GM10266 (cell line): Measurements from ENCODE around the gene TTC7B.

Source experiments
- DNase-seq: peaks from one replicate; pipeline ENCODE4 v3.0.0; 2012; ENCODE audit errors: extremely low spot score
- TF ChIP-seq, protein P1 (sequence below): IDR thresholded peaks from 2 replicates; pipeline ENCODE4 v1.5.1; 2012; ENCODE audit warnings: mild to moderate bottlenecking, low read depth; ENCODE audit not compliant: control insufficient read depth, insufficient read depth; ENCODE audit errors: missing control alignments

TTC7B gene

DNA sequence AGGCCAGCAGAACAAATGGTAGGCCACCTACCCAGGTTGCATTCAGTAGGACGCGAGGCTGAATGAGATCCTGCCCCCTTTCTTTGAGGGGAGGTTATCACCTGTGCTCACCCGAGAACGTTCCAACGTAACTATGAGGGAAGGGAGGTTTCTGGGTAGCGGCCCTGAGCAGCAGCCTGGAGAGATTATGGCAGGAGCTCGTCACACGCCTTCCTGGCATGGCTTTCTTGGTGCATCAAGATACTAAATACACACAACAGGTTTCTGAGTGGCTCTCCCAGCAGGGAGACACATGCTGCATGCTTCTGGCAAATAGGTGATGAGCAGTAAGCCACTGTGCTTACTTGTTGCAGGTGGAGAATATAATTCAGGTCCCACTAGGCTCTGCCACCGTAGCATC is 271.7 kb downstream of the TTC7B start:
- TF ChIP-seq, protein P1, sequence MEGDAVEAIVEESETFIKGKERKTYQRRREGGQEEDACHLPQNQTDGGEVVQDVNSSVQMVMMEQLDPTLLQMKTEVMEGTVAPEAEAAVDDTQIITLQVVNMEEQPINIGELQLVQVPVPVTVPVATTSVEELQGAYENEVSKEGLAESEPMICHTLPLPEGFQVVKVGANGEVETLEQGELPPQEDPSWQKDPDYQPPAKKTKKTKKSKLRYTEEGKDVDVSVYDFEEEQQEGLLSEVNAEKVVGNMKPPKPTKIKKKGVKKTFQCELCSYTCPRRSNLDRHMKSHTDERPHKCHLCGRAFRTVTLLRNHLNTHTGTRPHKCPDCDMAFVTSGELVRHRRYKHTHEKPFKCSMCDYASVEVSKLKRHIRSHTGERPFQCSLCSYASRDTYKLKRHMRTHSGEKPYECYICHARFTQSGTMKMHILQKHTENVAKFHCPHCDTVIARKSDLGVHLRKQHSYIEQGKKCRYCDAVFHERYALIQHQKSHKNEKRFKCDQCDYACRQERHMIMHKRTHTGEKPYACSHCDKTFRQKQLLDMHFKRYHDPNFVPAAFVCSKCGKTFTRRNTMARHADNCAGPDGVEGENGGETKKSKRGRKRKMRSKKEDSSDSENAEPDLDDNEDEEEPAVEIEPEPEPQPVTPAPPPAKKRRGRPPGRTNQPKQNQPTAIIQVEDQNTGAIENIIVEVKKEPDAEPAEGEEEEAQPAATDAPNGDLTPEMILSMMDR = no peak
- DNase-seq = no peak

- TF ChIP-seq, protein P1 = no peak
- no peak for DNase-seq
Measured at GRCh38 chr14:90543876-90544275, 272.4 kb downstream of the TTC7B start.

DNA sequence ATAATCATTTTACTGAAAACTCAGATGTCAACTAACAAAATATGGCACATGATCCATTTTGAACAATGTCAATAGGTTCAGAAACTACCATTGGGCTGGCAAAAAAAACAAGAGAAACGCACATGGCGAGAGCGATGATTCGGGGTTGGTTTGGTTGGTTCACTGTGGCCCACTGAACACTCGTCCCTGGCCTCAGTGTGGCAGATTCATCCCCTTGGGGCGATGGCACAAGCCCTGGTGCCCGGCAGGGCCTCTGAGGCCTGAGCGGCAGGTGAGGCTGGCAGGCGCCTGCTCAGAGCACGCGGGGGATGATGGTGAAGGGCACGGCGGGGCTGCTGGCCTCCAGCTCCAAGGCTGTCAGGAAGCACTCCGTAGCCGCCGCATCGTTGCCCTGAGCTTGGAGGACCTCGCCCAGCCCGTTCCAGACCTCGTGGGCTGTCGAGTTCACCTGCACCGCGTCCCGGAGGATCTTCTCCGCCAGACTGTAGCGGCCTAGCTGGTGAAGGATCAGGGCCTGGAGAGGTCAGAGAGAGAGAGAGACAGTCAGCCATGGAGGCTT is 275.1 kb downstream of the TTC7B start:
- TF ChIP-seq, protein P1 = no peak
- DNase-seq = no peak

- TF ChIP-seq, protein P1 = no peak
- no peak for DNase-seq
Measured at GRCh38 chr14:90540437-90540836, 275.8 kb downstream of the TTC7B start.

DNA sequence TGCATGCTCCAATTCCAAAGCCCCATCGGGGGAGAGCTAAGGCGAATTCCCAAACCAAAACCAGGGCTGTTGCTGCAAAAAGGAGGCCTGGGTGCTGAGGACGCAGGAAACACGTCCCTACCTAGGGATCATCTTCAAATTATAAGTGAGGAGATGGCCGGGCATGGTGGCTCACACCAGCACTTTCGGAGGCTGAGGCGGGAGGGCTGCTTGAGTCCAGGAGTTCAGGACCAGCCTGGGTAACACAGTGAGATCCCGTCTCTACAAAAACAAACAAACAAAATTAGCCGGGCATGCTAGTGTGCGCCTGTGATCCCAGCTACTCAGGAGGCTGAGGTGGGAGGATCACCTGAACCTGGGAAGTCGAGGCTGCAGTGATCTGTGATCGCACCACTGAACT is 276.2 kb downstream of the TTC7B start:
- DNase-seq = no peak
- TF ChIP-seq, protein P1 = no peak

DNA sequence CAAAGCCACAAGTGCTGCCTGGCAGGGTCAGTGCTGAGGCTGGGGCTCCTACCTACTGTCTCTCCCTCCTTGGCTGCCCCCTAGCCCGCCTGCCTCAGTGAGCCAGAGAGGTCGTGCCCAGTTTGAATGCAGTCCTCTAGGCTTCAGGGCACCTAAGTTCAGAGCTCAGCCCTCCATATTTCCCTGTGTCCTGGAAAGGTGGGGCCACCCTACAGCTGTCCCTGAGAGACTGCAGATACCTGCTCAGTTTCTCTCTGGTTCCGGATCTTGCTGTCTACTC is 276.8 kb downstream of the TTC7B start:
- TF ChIP-seq, protein P1 = no peak
- no peak for DNase-seq

DNA sequence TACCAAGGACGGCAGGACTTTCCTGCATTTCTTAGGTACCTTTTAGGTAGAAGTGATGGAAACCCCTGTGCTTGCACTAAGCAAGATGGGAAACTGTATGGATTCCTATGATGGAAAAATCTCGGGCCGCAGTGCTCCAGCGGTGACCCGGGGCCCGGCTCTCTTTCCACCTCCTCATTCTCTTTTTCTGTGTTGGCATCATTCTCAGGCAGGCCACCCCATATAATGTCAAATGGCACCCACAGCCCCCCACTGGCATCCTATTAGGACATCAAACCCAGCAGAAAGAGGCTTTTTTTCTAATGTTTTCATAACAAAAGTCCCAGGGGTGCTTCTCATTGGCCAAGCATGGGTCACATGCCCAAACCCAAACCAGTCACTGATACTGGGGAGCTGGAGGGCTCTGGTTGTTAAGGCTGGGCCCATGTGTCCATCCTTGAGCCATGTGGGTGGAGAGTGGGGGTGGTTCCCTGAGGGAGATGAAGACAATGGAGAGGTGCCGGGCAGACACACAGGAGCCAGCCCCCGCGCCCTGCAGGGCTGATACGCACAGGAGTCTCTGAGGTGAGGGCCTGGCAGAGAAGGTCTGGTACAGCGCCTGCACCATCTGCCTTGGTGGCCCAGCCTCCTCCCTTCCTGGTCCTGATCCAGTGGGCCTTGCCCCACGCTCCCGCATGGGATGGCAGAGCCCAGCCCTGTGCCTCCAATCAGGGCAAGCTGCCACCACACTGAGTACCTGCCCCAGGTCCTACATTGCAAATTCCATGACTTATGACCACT is 277.3 kb downstream of the TTC7B start:
- TF ChIP-seq, protein P1 = no peak
- no peak for DNase-seq
